Measurements from ENCODE around the gene TMC4. TPM values are rescaled to one million over a fixed set of nuclear protein-coding genes. Genes with fewer than 3 reads are reported as not detected.

TMC4 gene
- total and polyA plus RNA-seq, 3 donors from 2014 or later: 0.31 to 4.1 (median 0.43) TPM

DNA sequence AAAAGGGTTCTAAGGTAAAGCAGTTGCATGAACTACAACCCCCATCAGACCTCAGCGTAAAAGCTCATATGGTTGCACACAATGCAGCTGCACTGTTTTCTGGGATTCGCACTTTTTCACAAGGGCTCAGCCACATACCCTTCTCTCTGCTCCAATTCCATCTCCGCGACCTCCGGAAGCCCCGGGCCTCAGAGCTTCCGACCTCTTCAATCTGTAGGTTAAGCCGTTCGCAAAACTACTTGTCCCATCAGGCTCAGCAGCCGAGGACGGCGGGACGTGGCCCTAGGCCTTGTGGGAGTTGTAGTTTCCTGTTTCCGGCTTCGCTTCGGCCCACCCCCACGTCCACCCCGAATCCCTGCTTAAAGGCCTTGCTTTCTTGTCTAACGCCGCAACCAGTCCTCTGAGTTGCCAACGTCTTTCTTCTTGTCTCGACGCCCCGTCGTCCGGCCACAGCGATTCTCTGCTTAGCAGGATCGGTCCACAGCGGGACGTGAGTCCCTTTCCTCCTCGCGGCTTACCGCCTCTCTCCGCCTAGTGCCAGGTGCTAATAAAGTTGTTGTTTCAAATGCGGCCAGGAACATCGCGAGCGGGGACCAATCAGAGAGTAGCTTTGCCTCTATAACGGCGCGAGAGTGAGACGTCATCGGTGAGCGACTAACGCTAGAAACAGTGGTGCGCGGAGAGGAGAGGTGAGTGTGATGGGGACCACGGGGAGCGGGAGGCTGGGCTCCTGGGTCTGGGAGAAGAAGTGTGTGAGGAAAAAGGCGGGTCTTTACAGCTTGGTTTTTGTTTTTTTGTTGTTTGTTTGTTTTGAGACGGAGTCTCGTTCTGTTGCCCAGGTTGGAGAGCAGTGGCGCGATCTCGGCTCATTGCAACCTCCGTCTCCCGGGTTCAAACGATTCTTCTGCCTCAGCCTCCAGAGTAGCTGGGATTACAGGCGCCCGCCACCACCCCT lies 57.6 kb downstream of the TMC4 start, which contains the start of the genes PRPF31 and TFPT:
TSS of gene PRPF31 (plus strand) at position 646 of the 955 bp plus-strand sequence. CDS start 2,525 bp downstream, outside the sequence.
TSS of gene TFPT (minus strand) at position 549 of the 955 bp plus-strand sequence. CDS start at position 161, 388 bp downstream.
- peak; percentile 99 for DNase-seq
- no peaks in the 10 kb centered on the region for H3K27me3 ChIP-seq
- no peaks in the 10 kb centered on the region for H3K9me3 ChIP-seq
- 0% methylated on average over 57 to 60 of the region's 60 CpGs for WGBS, 2 donors
- peak within 1 kb of the TSS; percentile 81 to 85 for H3K27ac ChIP-seq
- H3K4me1 ChIP-seq: peaks cover 9% of the 10 kb centered on the region
- intact Hi-C loops (cut with DNase I; ENCODE audit: low total_unique reads): no loop called here
- no peaks in the 10 kb centered on the region for H3K36me3 ChIP-seq (ENCODE audit: low read depth, missing control alignments)
- TF ChIP-seq CTCF (IDR thresholded peaks at IDR 0.05) (peak in 1 of 3 experiments; percentile 36), POLR2A (IDR thresholded peaks at IDR 0.05) (no peak)
- H3K4me3 ChIP-seq: peak within 1 kb of the TSS; percentile 73 to 80

DNA sequence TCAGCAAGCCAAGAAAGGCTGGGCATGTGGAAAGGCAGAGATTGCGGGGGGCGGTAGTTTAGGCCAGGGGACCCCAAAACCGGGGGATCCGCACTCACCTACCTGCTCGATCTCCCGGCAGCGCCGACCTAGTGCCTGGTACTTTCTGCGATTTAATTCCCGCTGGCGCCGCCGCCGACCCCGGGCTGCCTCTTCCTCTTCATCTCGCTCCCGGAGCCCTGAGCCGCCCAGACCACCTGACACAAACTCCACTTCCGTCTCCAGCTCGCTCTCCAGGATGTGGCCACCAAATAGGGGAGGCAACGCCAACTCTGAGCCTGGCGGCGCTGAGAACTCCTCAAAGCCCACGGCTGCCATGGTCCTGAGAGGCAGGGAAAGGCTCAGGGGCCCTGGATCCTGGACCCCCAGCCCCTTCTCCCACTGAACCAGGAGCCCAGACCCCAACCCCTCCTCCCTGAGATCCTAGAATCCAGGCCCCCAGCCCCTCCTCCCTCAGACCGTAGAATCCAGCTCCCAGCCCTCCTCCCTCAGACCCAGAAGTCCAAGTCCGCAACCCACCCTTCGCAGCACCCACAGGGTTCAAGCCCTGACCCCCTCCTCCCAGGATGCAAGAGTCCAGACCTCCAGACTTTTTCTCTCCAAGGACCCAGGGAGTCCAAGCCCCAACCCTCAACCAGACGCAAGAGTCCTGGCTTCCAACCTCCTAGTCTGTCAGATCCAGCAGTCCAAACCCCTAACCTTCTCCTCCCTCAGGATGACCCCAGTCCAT lies 58.4 kb downstream of the TMC4 start:
- WGBS, 2 donors: 13 to 18% methylated on average over 28 of the region's 28 CpGs
- Histone ChIP-seq H3K4me3 (peak overlapping the region; percentile 73 to 80), H3K27me3 (no peaks in the 10 kb centered on the region), H3K36me3 (ENCODE audit: low read depth, missing control alignments) (no peaks in the 10 kb centered on the region), H3K27ac (peak overlapping the region in 1 of 2 donors; percentile 81), H3K9me3 (no peaks in the 10 kb centered on the region), H3K4me1 (peaks cover 9% of the 10 kb centered on the region)
- no peak for TF ChIP-seq POLR2A (IDR thresholded peaks at IDR 0.05)
- TF ChIP-seq CTCF (IDR thresholded peaks at IDR 0.05): no peak
- intact Hi-C loops (cut with DNase I; ENCODE audit: low total_unique reads): no loop called here
- peak; percentile 42 for DNase-seq

Other genes starting within 250 kb of the TMC4 start
- gene CACNG8, start 210.2 kb downstream of the TMC4 start, total RNA-seq: under 1 TPM; 0.62 to 0.94 TPM
- 0.36 TPM for gene CACNG8, start 210.2 kb downstream of the TMC4 start, polyA plus RNA-seq (ENCODE audit: insufficient read depth, low read depth, low replicate concordance)
- 1 to 10 TPM; 5.3 to 5.5 TPM for gene CACNG6, start 181.5 kb downstream of the TMC4 start, total RNA-seq
- 2.1 TPM for gene CACNG6, start 181.5 kb downstream of the TMC4 start, polyA plus RNA-seq (ENCODE audit: insufficient read depth, low read depth, low replicate concordance)
- not detected for gene VSTM1, start 109.3 kb downstream of the TMC4 start, total RNA-seq
- 1.4 TPM for gene VSTM1, start 109.3 kb downstream of the TMC4 start, polyA plus RNA-seq (ENCODE audit: insufficient read depth, low read depth, low replicate concordance)
- under 1 TPM in 1 of 2 donors, not detected in 1; 0.37 TPM for gene TARM1, start 91.8 kb downstream of the TMC4 start, total RNA-seq
- gene TARM1, start 91.8 kb downstream of the TMC4 start, polyA plus RNA-seq (ENCODE audit: insufficient read depth, low read depth, low replicate concordance): not detected
- 1 to 10 TPM; 1.2 to 1.7 TPM for gene OSCAR, start 72.4 kb downstream of the TMC4 start, total RNA-seq
- gene OSCAR, start 72.4 kb downstream of the TMC4 start, polyA plus RNA-seq (ENCODE audit: insufficient read depth, low read depth, low replicate concordance): 1.7 TPM
- gene NDUFA3, start 70.3 kb downstream of the TMC4 start, total RNA-seq: 10 to 100 TPM; 40.0 to 55.6 TPM
- 251 TPM for gene NDUFA3, start 70.3 kb downstream of the TMC4 start, polyA plus RNA-seq (ENCODE audit: insufficient read depth, low read depth, low replicate concordance)
- 10 to 100 TPM; 11.2 to 12.9 TPM for gene TFPT, start 57.5 kb downstream of the TMC4 start, total RNA-seq
- gene TFPT, start 57.5 kb downstream of the TMC4 start, polyA plus RNA-seq (ENCODE audit: insufficient read depth, low read depth, low replicate concordance): 16.0 TPM
- gene PRPF31, start 57.4 kb downstream of the TMC4 start, total RNA-seq: 10 to 100 TPM; 60.1 to 66.6 TPM
- 56.4 TPM for gene PRPF31, start 57.4 kb downstream of the TMC4 start, polyA plus RNA-seq (ENCODE audit: insufficient read depth, low read depth, low replicate concordance)
- 10 to 100 TPM; 79.3 to 79.9 TPM for gene CNOT3, start 35.4 kb downstream of the TMC4 start, total RNA-seq
- gene CNOT3, start 35.4 kb downstream of the TMC4 start, polyA plus RNA-seq (ENCODE audit: insufficient read depth, low read depth, low replicate concordance): 94.3 TPM
- 10 to 100 TPM; 10.2 to 12.8 TPM for gene LENG1, start 13.4 kb downstream of the TMC4 start, total RNA-seq
- 20.6 TPM for gene LENG1, start 13.4 kb downstream of the TMC4 start, polyA plus RNA-seq (ENCODE audit: insufficient read depth, low read depth, low replicate concordance)
- gene MBOAT7, start 16.4 kb upstream of the TMC4 start, total RNA-seq: 100 to 1,000 TPM; 479 to 482 TPM
- 218 TPM for gene MBOAT7, start 16.4 kb upstream of the TMC4 start, polyA plus RNA-seq (ENCODE audit: insufficient read depth, low read depth, low replicate concordance)
- 100 to 1,000 TPM; 162 to 177 TPM for gene TSEN34, start 18.1 kb upstream of the TMC4 start, total RNA-seq
- 73.1 TPM for gene TSEN34, start 18.1 kb upstream of the TMC4 start, polyA plus RNA-seq (ENCODE audit: insufficient read depth, low read depth, low replicate concordance)
- gene RPS9, start 27.7 kb upstream of the TMC4 start, total RNA-seq: 1,000 to 10,000 TPM in 1 of 2 donors, 100 to 1,000 TPM in 1; 648 to 1,251 TPM
- gene RPS9, start 27.7 kb upstream of the TMC4 start, polyA plus RNA-seq (ENCODE audit: insufficient read depth, low read depth, low replicate concordance): 969 TPM
- gene LILRB3, start 49.8 kb upstream of the TMC4 start, total RNA-seq: 10 to 100 TPM in 1 of 2 donors, 1 to 10 TPM in 1; 3.6 to 11.0 TPM
- 4.9 TPM for gene LILRB3, start 49.8 kb upstream of the TMC4 start, polyA plus RNA-seq (ENCODE audit: insufficient read depth, low read depth, low replicate concordance)
- 1 to 10 TPM in 1 of 2 donors, under 1 TPM in 1; 0.37 to 1.5 TPM for gene LILRA6, start 69.6 kb upstream of the TMC4 start, total RNA-seq
- gene LILRA6, start 69.6 kb upstream of the TMC4 start, polyA plus RNA-seq (ENCODE audit: insufficient read depth, low read depth, low replicate concordance): 2.7 TPM
- 1 to 10 TPM; 1.9 to 4.4 TPM for gene LILRB5, start 84.1 kb upstream of the TMC4 start, total RNA-seq
- 8.7 TPM for gene LILRB5, start 84.1 kb upstream of the TMC4 start, polyA plus RNA-seq (ENCODE audit: insufficient read depth, low read depth, low replicate concordance)
- gene LILRB2, start 108.0 kb upstream of the TMC4 start, total RNA-seq: under 1 TPM; 0.71 to 0.99 TPM
- 3.0 TPM for gene LILRB2, start 108.0 kb upstream of the TMC4 start, polyA plus RNA-seq (ENCODE audit: insufficient read depth, low read depth, low replicate concordance)
- 1 to 10 TPM; 1.1 to 1.2 TPM for gene LILRA5, start 140.0 kb upstream of the TMC4 start, total RNA-seq
- 1.4 TPM for gene LILRA5, start 140.0 kb upstream of the TMC4 start, polyA plus RNA-seq (ENCODE audit: insufficient read depth, low read depth, low replicate concordance)
- under 1 TPM in 1 of 2 donors, not detected in 1; 0.81 TPM for gene LILRA4, start 166.0 kb upstream of the TMC4 start, total RNA-seq
- 0.50 TPM for gene LILRA4, start 166.0 kb upstream of the TMC4 start, polyA plus RNA-seq (ENCODE audit: insufficient read depth, low read depth, low replicate concordance)
- gene LAIR1, start 191.8 kb upstream of the TMC4 start, total RNA-seq: 1 to 10 TPM; 6.4 to 7.1 TPM
- gene LAIR1, start 191.8 kb upstream of the TMC4 start, polyA plus RNA-seq (ENCODE audit: insufficient read depth, low read depth, low replicate concordance): 13.4 TPM
- gene TTYH1, start 242.3 kb upstream of the TMC4 start, total RNA-seq: 100 to 1,000 TPM; 226 to 248 TPM
- gene TTYH1, start 242.3 kb upstream of the TMC4 start, polyA plus RNA-seq (ENCODE audit: insufficient read depth, low read depth, low replicate concordance): 126 TPM

Data from testis (tissue), 3 donors.